Thyroid gland (tissue), 4 donors: ENCODE results near the gene SLC30A9. TPM values are rescaled to one million over a fixed set of nuclear protein-coding genes. Genes with fewer than 3 reads are reported as not detected.

Experiments
- DNase-seq, 2 donors: peaks; one replicate each; pipeline ENCODE4 v3.0.0-alpha.2; 2019
- H3K27ac ChIP-seq, 3 donors: fragments of 200-600 bp; sonication (generic); 1 replicate in 2 of 3; 2 replicates in 1 of 3; pipeline ENCODE4 v1.5.1; 2016 to 2019; ENCODE audit warnings: mild to moderate bottlenecking in 1 of 3, moderate library complexity in 1 of 3
- H3K27me3 ChIP-seq: fragments of 200-600 bp; sonication (generic); one replicate; pipeline ENCODE4 v1.5.1; 2019
- H3K36me3 ChIP-seq, 2 donors: fragments of 200-600 bp; sonication (generic); one replicate each; pipeline ENCODE4 v1.5.1; 2016 to 2019
- H3K4me1 ChIP-seq, 2 donors: fragments of 200-600 bp; sonication (generic); one replicate each; pipeline ENCODE4 v1.5.1; 2017 to 2019
- H3K4me3 ChIP-seq, 3 donors: fragments of 200-600 bp; sonication (generic); replicated peaks in 1 of 3; 1 replicate in 2 of 3; 2 replicates in 1 of 3; pipeline ENCODE4 v1.5.1; 2016; ENCODE audit warnings: mild to moderate bottlenecking in 1 of 3
- H3K9me3 ChIP-seq: fragments of 200-600 bp; sonication (generic); one replicate; pipeline ENCODE4 v1.5.1; 2017
- CTCF ChIP-seq, 6 experiments: fragments of 200-600 bp in 3 of 6; fragments of 450-650 bp in 3 of 6; sonication (generic) in 3 of 6; IDR thresholded peaks; one replicate each; pipeline ENCODE4 v1.5.1; 2016 to 2019; ENCODE audit warnings: antibody characterized with exemption in 6 of 6, mild to moderate bottlenecking in 2 of 6, inconsistent platforms in 1 of 6, moderate library complexity in 1 of 6
- POLR2A ChIP-seq, 2 donors: fragments of 450-650 bp; IDR thresholded peaks; one replicate each; pipeline ENCODE4 v1.6.1; 2017; ENCODE audit warnings: antibody characterized with exemption in 2 of 2, mild to moderate bottlenecking in 2 of 2, moderate library complexity in 1 of 2
- WGBS, 2 donors: methylation state at CpG; one replicate each; pipeline ENCODE4 v1.1.5; 2017; 5-methylcytosine and 5-hydroxymethylcytosine counted together
- intact Hi-C: fragments of 100-400 bp; cut with DNase I; formaldehyde crosslinking; loops from one replicate; pipeline ENCODE4 v1.15.1; 2023
- total RNA-seq, 4 donors: library from RNA; depleted of rRNA; stranded (reverse); fragments of >200 nt; gene quantifications; one replicate each; pipeline ENCODE4 v1.2.3, GENCODE V29; 2016

SLC30A9 gene
- total RNA-seq, 4 donors from 2014 or later, result 75.6 to 158 (median 116) TPM

- H3K4me3 ChIP-seq, result no peak overlapping the region
- no peak overlapping the region for H3K27ac ChIP-seq
- no peaks in the 10 kb centered on the region for H3K36me3 ChIP-seq
- H3K9me3 ChIP-seq, result no peaks in the 10 kb centered on the region
- no peak for DNase-seq
- peaks cover 12 to 15% of the 10 kb centered on the region in 2 donors for H3K4me1 ChIP-seq
- WGBS, 2 donors, result 90 to 92% methylated on average over 3 of the region's 3 CpGs
- H3K27me3 ChIP-seq, result no peaks in the 10 kb centered on the region
- intact Hi-C loops, result no loop called here
- no peak for TF ChIP-seq CTCF (IDR thresholded peaks at IDR 0.05)
- TF ChIP-seq POLR2A (IDR thresholded peaks at IDR 0.05), result no peak
Measured at GRCh38 chr4:41994461-41994985, 4.2 kb downstream of the SLC30A9 start.

GRCh38 chr4:41998019-41998418, 7.7 kb downstream of the SLC30A9 start:
- Histone ChIP-seq H3K9me3 (no peaks in the 10 kb centered on the region), H3K27ac (no peak overlapping the region), H3K4me3 (no peak overlapping the region), H3K27me3 (no peaks in the 10 kb centered on the region), H3K4me1 (no peaks in the 10 kb centered on the region), H3K36me3 (no peaks in the 10 kb centered on the region)
- WGBS, 2 donors, result 89 to 96% methylated on average over 3 of the region's 3 CpGs
- TF ChIP-seq CTCF (IDR thresholded peaks at IDR 0.05), result no peak
- no peak for TF ChIP-seq POLR2A (IDR thresholded peaks at IDR 0.05)
- intact Hi-C loops, result no loop called here
- DNase-seq, result no peak

- Histone ChIP-seq H3K4me3 (no peak overlapping the region), H3K36me3 (no peaks in the 10 kb centered on the region), H3K4me1 (no peaks in the 10 kb centered on the region)
Measured at GRCh38 chr4:41999321-41999720, 9.0 kb downstream of the SLC30A9 start.

GRCh38 chr4:42008011-42008786, 17.9 kb downstream of the SLC30A9 start:
- WGBS, 2 donors, result 90 to 95% methylated on average over 3 of the region's 3 CpGs
- Histone ChIP-seq H3K27ac (no peak overlapping the region), H3K4me3 (no peak overlapping the region), H3K9me3 (no peaks in the 10 kb centered on the region), H3K36me3 (no peaks in the 10 kb centered on the region), H3K4me1 (no peaks in the 10 kb centered on the region), H3K27me3 (no peaks in the 10 kb centered on the region)
- TF ChIP-seq POLR2A (IDR thresholded peaks at IDR 0.05) (no peak), CTCF (IDR thresholded peaks at IDR 0.05) (no peak)
- intact Hi-C loops, result loop anchor here (10.0 kb wide), 1 partner anchor 637 kb away; no protein-coding TSS in a partner anchor
- no peak for DNase-seq

More at GRCh38 chr4:41999321-41999720, 9.0 kb downstream of the SLC30A9 start:
- H3K27ac ChIP-seq, result no peak overlapping the region
- no peak for DNase-seq
- no peaks in the 10 kb centered on the region for H3K9me3 ChIP-seq
- TF ChIP-seq CTCF (IDR thresholded peaks at IDR 0.05), result no peak
- H3K27me3 ChIP-seq, result no peaks in the 10 kb centered on the region
- intact Hi-C loops, result no loop called here

GRCh38 chr4:42015438-42015837, 25.1 kb downstream of the SLC30A9 start:
- intact Hi-C loops, result no loop called here
- no peak for TF ChIP-seq CTCF (IDR thresholded peaks at IDR 0.05)
- no peak for TF ChIP-seq POLR2A (IDR thresholded peaks at IDR 0.05)
- DNase-seq, result no peak
- H3K4me3 ChIP-seq, result no peak overlapping the region
- WGBS, 2 donors, result 93 to 96% methylated on average over 2 of the region's 2 CpGs
- H3K4me1 ChIP-seq, result no peaks in the 10 kb centered on the region
- no peaks in the 10 kb centered on the region for H3K36me3 ChIP-seq
- H3K27me3 ChIP-seq, result no peaks in the 10 kb centered on the region
- no peaks in the 10 kb centered on the region for H3K9me3 ChIP-seq
- no peak overlapping the region for H3K27ac ChIP-seq
